ENCODE data around the gene TUBA3D. TPM values are rescaled to one million over a fixed set of nuclear protein-coding genes. Genes with fewer than 3 reads are reported as not detected.
"Not testable (repeated sequence)": the region's sequence is repeated elsewhere in the genome, so short reads cannot be mapped to it uniquely, and the experiment has no call there.

The TUBA3D gene
- total RNA-seq, 6 experiments from 2014 or later = 0.30 to 3.1 (median 1.5) TPM; not detected in 2

GRCh38 chr2:131445896-131446295 is 30.0 kb upstream of the TUBA3D start:
- intact Hi-C loops (cut with DNase I) = no loop called here
- WGBS (ENCODE audit: insufficient coverage, low coverage, low lambda C conversion rate, missing lambda C conversion rate) = 97% methylated on average over 9 of the region's 19 CpGs
- Histone ChIP-seq H3K27ac (no peak overlapping the region), H3K36me3 (no peaks in the 10 kb centered on the region), H3K4me1 (no peaks in the 10 kb centered on the region), H3K9me3 (no peaks in the 10 kb centered on the region), H3K4me3 (no peak overlapping the region), H3K27me3 (no peaks in the 10 kb centered on the region)
- DNase-seq = no peak
- peak in 1 of 4 donors; percentile 12 for ATAC-seq
- no peak for TF ChIP-seq CTCF (IDR thresholded peaks at IDR 0.05)
- no peak for TF ChIP-seq POLR2A (IDR thresholded peaks at IDR 0.05)

GRCh38 chr2:131447981-131448380 is 27.9 kb upstream of the TUBA3D start:
- H3K9me3 ChIP-seq; H3K27ac ChIP-seq; H3K4me3 ChIP-seq; H3K4me1 ChIP-seq; ATAC-seq; H3K36me3 ChIP-seq; intact Hi-C loops (cut with DNase I); H3K27me3 ChIP-seq; DNase-seq: not testable (repeated sequence)
- WGBS (ENCODE audit: insufficient coverage, low coverage, low lambda C conversion rate, missing lambda C conversion rate) = 87% methylated on average over 6 of the region's 9 CpGs

GRCh38 chr2:131451265-131451949 is 24.5 kb upstream of the TUBA3D start:
- H3K4me1 ChIP-seq; H3K27ac ChIP-seq; H3K36me3 ChIP-seq; H3K27me3 ChIP-seq; DNase-seq; ATAC-seq; intact Hi-C loops (cut with DNase I); H3K9me3 ChIP-seq; H3K4me3 ChIP-seq: not testable (repeated sequence)
- WGBS (ENCODE audit: insufficient coverage, low coverage, low lambda C conversion rate, missing lambda C conversion rate) = 60% methylated on average over 9 of the region's 10 CpGs

- H3K4me1 ChIP-seq; H3K27ac ChIP-seq; H3K4me3 ChIP-seq; DNase-seq; H3K27me3 ChIP-seq; H3K9me3 ChIP-seq; H3K36me3 ChIP-seq; ATAC-seq; intact Hi-C loops (cut with DNase I): not testable (repeated sequence)
- 35% methylated on average over 2 of the region's 2 CpGs for WGBS (ENCODE audit: insufficient coverage, low coverage, low lambda C conversion rate, missing lambda C conversion rate)
Measured at GRCh38 chr2:131454914-131455313, 21.0 kb upstream of the TUBA3D start.

- H3K27ac ChIP-seq; intact Hi-C loops (cut with DNase I); H3K36me3 ChIP-seq; H3K4me3 ChIP-seq; DNase-seq; H3K27me3 ChIP-seq; ATAC-seq; H3K9me3 ChIP-seq; H3K4me1 ChIP-seq: not testable (repeated sequence)
- WGBS (ENCODE audit: insufficient coverage, low coverage, low lambda C conversion rate, missing lambda C conversion rate) = 70% methylated on average over 5 of the region's 10 CpGs
Measured at GRCh38 chr2:131467722-131468121, 8.2 kb upstream of the TUBA3D start.

GRCh38 chr2:131470944-131471343 is 5.0 kb upstream of the TUBA3D start:
- H3K27ac ChIP-seq; ATAC-seq; H3K36me3 ChIP-seq; H3K4me3 ChIP-seq; H3K27me3 ChIP-seq; H3K9me3 ChIP-seq; DNase-seq; intact Hi-C loops (cut with DNase I); H3K4me1 ChIP-seq: not testable (repeated sequence)
- no CpG with 5 or more reads among the region's 3 CpGs for WGBS (ENCODE audit: insufficient coverage, low coverage, low lambda C conversion rate, missing lambda C conversion rate)

GRCh38 chr2:131471624-131472023 is 4.3 kb upstream of the TUBA3D start:
- WGBS (ENCODE audit: insufficient coverage, low coverage, low lambda C conversion rate, missing lambda C conversion rate) = 74% methylated on average over 6 of the region's 8 CpGs
- H3K36me3 ChIP-seq; H3K27me3 ChIP-seq; H3K4me3 ChIP-seq; DNase-seq; H3K4me1 ChIP-seq; intact Hi-C loops (cut with DNase I); H3K9me3 ChIP-seq; H3K27ac ChIP-seq: not testable (repeated sequence)
- peak in 3 of 4 donors; percentile 30 to 46 (median 42) for ATAC-seq

- ATAC-seq; H3K36me3 ChIP-seq; H3K27ac ChIP-seq; H3K9me3 ChIP-seq; intact Hi-C loops (cut with DNase I); DNase-seq; H3K4me3 ChIP-seq; H3K4me1 ChIP-seq; H3K27me3 ChIP-seq: not testable (repeated sequence)
- 100% methylated on average over 1 of the region's 2 CpGs for WGBS (ENCODE audit: insufficient coverage, low coverage, low lambda C conversion rate, missing lambda C conversion rate)
Measured at GRCh38 chr2:131473266-131473665, 2.7 kb upstream of the TUBA3D start.

GRCh38 chr2:131476363-131476762 is 444 bp downstream of the TUBA3D start:
- ATAC-seq; H3K4me3 ChIP-seq; H3K36me3 ChIP-seq; DNase-seq; H3K27me3 ChIP-seq; H3K4me1 ChIP-seq; H3K27ac ChIP-seq; intact Hi-C loops (cut with DNase I); H3K9me3 ChIP-seq: not testable (repeated sequence)
- 94% methylated on average over 12 of the region's 25 CpGs for WGBS (ENCODE audit: insufficient coverage, low coverage, low lambda C conversion rate, missing lambda C conversion rate)

GRCh38 chr2:131477227-131477626 is 1.3 kb downstream of the TUBA3D start:
- H3K4me3 ChIP-seq; H3K27ac ChIP-seq; H3K9me3 ChIP-seq; H3K4me1 ChIP-seq; H3K27me3 ChIP-seq; ATAC-seq; H3K36me3 ChIP-seq; DNase-seq; intact Hi-C loops (cut with DNase I): not testable (repeated sequence)
- 38% methylated on average over 1 of the region's 1 CpG for WGBS (ENCODE audit: insufficient coverage, low coverage, low lambda C conversion rate, missing lambda C conversion rate)
